ENCODE results near the gene KCNQ4. TPM values are rescaled to one million over a fixed set of nuclear protein-coding genes. Genes with fewer than 3 reads are reported as not detected.

KCNQ4 gene
- total and polyA plus RNA-seq, 2 experiments from 2014 or later: 1.3 to 3.0 TPM

- no peaks in the 10 kb centered on the region for H3K9me3 Mint-ChIP-seq
- Histone ChIP-seq H3K36me3 (ENCODE audit: insufficient read depth) (no peaks in the 10 kb centered on the region), H3K27ac (ENCODE audit: low read depth) (no peak overlapping the region), H3K27me3 (ENCODE audit: insufficient read depth) (no peaks in the 10 kb centered on the region), H3K79me2 (replicated peaks; ENCODE audit: insufficient read depth) (no peaks in the 10 kb centered on the region), H2AFZ (no peak overlapping the region), H3K4me2 (no peak overlapping the region), H3F3A (replicated peaks; ENCODE audit: low read depth) (no peaks in the 10 kb centered on the region), H4K20me1 (replicated peaks; ENCODE audit: insufficient read depth) (no peaks in the 10 kb centered on the region), H3K4me3 (no peak overlapping the region), H3K4me1 (ENCODE audit: insufficient read depth) (peaks cover 19% of the 10 kb centered on the region), H3K9me2 (ENCODE audit: insufficient read depth) (no peaks in the 10 kb centered on the region)
- H3K36me3 Mint-ChIP-seq (ENCODE audit: low read depth): no peaks in the 10 kb centered on the region; the same call in 2 of the 3 replicates
- H3K27me3 Mint-ChIP-seq (ENCODE audit: insufficient read depth, low read depth, poor library complexity): peaks cover 10% of the 10 kb centered on the region
- H3K4me3 Mint-ChIP-seq: no peak overlapping the region; the same call in 2 of the 3 replicates
- TF ChIP-seq ZNF462 (CRISPR knock-in tag; IDR thresholded peaks at IDR 0.05) (no peak), NANOG (IDR thresholded peaks at IDR 0.05; ENCODE audit: borderline replicate concordance) (no peak), POLR2AphosphoS5 (IDR thresholded peaks at IDR 0.05; ENCODE audit: low read depth) (no peak), EZH2phosphoT487 (IDR thresholded peaks at IDR 0.05; ENCODE audit: unreplicated experiment) (no peak), REST (IDR thresholded peaks at IDR 0.05; ENCODE audit: unreplicated experiment) (no peak)
- no peak overlapping the region for H3K27ac Mint-ChIP-seq
- ATAC-seq (no peak), DNase-seq (ENCODE audit: low spot score) (no peak)
- H3K4me1 Mint-ChIP-seq: peaks cover 21% of the 10 kb centered on the region
Measured at GRCh38 chr1:40808909-40809308, 25.3 kb downstream of the KCNQ4 start.

Measured in GM23338 (cell line).